ENCODE data around the gene DCTD. TPM values are rescaled to one million over a fixed set of nuclear protein-coding genes. Genes with fewer than 3 reads are reported as not detected.

Gene DCTD
- total RNA-seq, 1 donor from 2014 or later: 44.5 TPM

DNA sequence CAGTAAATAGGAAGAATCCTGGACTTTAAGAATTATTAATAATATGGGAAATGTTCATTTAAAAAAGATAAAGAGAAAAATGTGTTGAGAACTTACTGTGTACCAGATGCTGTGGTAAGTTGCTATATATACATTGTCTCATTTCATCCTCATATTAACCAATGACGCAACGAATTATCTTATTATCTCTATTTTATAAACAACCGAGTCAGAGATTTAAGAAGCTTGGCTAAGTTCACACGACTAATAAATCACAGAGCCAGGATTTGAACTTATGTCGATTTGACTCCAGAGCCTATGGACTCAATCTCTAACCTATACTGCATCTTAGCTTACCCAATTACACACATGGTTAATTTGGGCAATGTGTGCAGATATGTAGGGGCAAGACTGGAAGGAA, 15.5 kb upstream of the DCTD start:
- peaks cover 3% of the 10 kb centered on the region for H3K9me3 Mint-ChIP-seq (ENCODE audit: unreplicated experiment)
- no peak overlapping the region for H3K27ac Mint-ChIP-seq (ENCODE audit: unreplicated experiment)
- TF ChIP-seq, protein P1, sequence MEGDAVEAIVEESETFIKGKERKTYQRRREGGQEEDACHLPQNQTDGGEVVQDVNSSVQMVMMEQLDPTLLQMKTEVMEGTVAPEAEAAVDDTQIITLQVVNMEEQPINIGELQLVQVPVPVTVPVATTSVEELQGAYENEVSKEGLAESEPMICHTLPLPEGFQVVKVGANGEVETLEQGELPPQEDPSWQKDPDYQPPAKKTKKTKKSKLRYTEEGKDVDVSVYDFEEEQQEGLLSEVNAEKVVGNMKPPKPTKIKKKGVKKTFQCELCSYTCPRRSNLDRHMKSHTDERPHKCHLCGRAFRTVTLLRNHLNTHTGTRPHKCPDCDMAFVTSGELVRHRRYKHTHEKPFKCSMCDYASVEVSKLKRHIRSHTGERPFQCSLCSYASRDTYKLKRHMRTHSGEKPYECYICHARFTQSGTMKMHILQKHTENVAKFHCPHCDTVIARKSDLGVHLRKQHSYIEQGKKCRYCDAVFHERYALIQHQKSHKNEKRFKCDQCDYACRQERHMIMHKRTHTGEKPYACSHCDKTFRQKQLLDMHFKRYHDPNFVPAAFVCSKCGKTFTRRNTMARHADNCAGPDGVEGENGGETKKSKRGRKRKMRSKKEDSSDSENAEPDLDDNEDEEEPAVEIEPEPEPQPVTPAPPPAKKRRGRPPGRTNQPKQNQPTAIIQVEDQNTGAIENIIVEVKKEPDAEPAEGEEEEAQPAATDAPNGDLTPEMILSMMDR (IDR thresholded peaks at IDR 0.05; ENCODE audit: partially characterized antibody, unreplicated experiment): no peak
- peaks cover 2% of the 10 kb centered on the region for H3K27me3 Mint-ChIP-seq (ENCODE audit: unreplicated experiment)
- H3K4me3 Mint-ChIP-seq (ENCODE audit: unreplicated experiment): no peak overlapping the region
- DNase-seq: no peak
- H3K36me3 Mint-ChIP-seq (ENCODE audit: unreplicated experiment): no peaks in the 10 kb centered on the region
- no peaks in the 10 kb centered on the region for H3K4me1 Mint-ChIP-seq (ENCODE audit: low read depth, unreplicated experiment)

DNA sequence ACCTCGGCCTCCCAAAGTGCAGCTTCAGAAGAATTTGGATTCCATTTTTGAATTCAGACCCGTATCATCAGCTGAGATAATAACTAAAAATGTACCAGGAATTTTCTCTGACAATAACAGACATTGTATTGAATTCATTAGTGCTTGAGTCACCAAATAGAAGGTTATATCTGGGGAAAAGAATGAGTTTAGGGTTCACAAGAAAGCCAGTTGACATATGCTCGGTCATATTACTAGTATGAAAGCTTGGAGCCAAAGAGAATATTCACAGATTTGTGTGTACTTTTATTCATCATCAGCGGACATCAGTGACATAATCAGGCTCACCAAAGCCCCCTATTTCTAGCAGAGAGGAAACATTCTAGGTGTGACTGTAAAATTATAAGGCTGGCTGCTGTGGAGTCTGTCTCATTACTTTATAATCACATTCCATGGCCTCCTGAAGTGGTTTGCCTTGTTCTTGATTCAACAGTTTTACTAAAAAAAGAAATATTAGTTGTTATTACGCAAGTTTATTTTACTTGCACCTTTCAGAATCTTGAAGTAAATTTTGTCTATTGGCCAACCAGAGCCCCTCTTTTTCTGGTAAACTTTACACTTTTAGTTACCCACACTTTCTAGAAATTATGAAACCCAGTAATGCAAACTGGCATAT, 14.6 kb upstream of the DCTD start:
- TF ChIP-seq, protein P1 (IDR thresholded peaks at IDR 0.05; ENCODE audit: partially characterized antibody, unreplicated experiment): no peak
- DNase-seq: no peak
- Mint-ChIP-seq H3K4me3 (ENCODE audit: unreplicated experiment) (no peak overlapping the region), H3K4me1 (ENCODE audit: low read depth, unreplicated experiment) (no peaks in the 10 kb centered on the region), H3K9me3 (ENCODE audit: unreplicated experiment) (peaks cover 2% of the 10 kb centered on the region), H3K27ac (ENCODE audit: unreplicated experiment) (no peak overlapping the region), H3K36me3 (ENCODE audit: unreplicated experiment) (no peaks in the 10 kb centered on the region), H3K27me3 (ENCODE audit: unreplicated experiment) (peaks cover 2% of the 10 kb centered on the region)

DNA sequence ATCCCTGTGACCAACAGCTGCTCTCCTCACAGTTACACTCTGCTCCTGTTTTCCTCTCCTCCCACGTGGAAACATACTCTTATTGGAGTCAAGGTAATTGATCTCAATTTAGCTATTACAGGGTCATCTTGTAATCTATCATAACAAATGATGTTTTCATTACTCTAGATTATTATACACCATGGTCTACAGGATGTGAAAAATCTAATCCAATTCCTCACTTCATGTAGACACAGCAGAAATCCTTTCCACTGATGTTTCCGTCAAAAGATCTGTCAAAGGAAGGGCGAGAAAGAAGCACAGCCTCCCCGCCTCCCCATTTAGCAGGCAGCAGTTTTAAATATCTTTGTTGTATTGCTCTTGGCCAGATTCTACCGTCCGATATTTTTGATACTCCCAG, 13.7 kb upstream of the DCTD start:
- TF ChIP-seq, protein P1 (IDR thresholded peaks at IDR 0.05; ENCODE audit: partially characterized antibody, unreplicated experiment): no peak

DNA sequence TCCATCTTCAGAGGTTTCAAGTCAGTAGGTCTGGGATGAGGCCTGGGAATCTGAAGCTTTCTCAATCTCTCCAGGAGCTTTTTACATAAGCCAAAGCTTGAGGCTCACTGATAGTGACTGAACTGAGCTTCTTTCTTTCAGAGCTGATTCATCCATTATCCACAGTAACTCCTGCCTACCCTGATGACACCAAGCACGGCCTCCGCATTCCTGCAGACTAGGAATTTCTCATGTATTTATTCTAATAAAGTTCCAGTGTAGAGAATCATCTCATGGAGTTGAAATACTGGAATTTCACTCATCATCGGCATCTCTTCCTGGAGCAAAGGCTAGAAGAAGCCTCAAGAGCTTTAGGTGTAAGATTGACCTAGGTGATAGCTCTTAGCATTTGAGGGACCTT, 12.1 kb upstream of the DCTD start:
- no peaks in the 10 kb centered on the region for H3K36me3 Mint-ChIP-seq (ENCODE audit: unreplicated experiment)
- H3K27ac Mint-ChIP-seq (ENCODE audit: unreplicated experiment): no peak overlapping the region
- H3K4me3 Mint-ChIP-seq (ENCODE audit: unreplicated experiment): no peak overlapping the region
- TF ChIP-seq, protein P1 (IDR thresholded peaks at IDR 0.05; ENCODE audit: partially characterized antibody, unreplicated experiment): no peak
- H3K9me3 Mint-ChIP-seq (ENCODE audit: unreplicated experiment): peaks cover 2% of the 10 kb centered on the region
- H3K27me3 Mint-ChIP-seq (ENCODE audit: unreplicated experiment): peaks cover 2% of the 10 kb centered on the region
- H3K4me1 Mint-ChIP-seq (ENCODE audit: low read depth, unreplicated experiment): no peaks in the 10 kb centered on the region
- DNase-seq: no peak

More for the DNA sequence above, 13.7 kb upstream of the DCTD start:
- H3K36me3 Mint-ChIP-seq (ENCODE audit: unreplicated experiment): no peaks in the 10 kb centered on the region
- no peaks in the 10 kb centered on the region for H3K4me1 Mint-ChIP-seq (ENCODE audit: low read depth, unreplicated experiment)
- H3K27me3 Mint-ChIP-seq (ENCODE audit: unreplicated experiment): peaks cover 2% of the 10 kb centered on the region
- no peak overlapping the region for H3K27ac Mint-ChIP-seq (ENCODE audit: unreplicated experiment)
- H3K9me3 Mint-ChIP-seq (ENCODE audit: unreplicated experiment): peaks cover 2% of the 10 kb centered on the region
- H3K4me3 Mint-ChIP-seq (ENCODE audit: unreplicated experiment): no peak overlapping the region
- no peak for DNase-seq

DNA sequence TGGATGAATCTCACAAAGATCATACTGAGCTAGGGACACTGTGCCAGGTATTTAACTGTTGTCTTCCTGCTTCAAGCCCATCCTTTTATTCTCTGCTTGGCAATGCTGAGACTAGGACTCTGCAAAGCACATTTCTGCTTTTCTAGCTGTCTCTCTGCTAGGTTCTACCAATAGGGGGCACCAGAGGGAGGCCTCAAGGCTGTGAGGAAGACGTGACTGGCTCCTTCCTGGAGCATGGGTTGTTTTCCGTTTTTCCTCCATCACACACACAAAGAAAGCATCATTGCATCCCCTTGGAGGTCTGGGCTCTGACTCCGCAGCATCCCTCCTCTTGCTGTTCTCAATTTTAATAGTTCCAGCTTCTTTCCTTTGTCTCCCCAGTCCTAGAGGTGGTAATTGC, 10.9 kb upstream of the DCTD start:
- Mint-ChIP-seq H3K27ac (ENCODE audit: unreplicated experiment) (no peak overlapping the region), H3K36me3 (ENCODE audit: unreplicated experiment) (no peaks in the 10 kb centered on the region), H3K27me3 (ENCODE audit: unreplicated experiment) (no peaks in the 10 kb centered on the region), H3K4me1 (ENCODE audit: low read depth, unreplicated experiment) (no peaks in the 10 kb centered on the region), H3K9me3 (ENCODE audit: unreplicated experiment) (peaks cover 2% of the 10 kb centered on the region), H3K4me3 (ENCODE audit: unreplicated experiment) (no peak overlapping the region)
- TF ChIP-seq, protein P1 (IDR thresholded peaks at IDR 0.05; ENCODE audit: partially characterized antibody, unreplicated experiment): peak; percentile 36
- DNase-seq: no peak
